H1 (cell line): Measurements from ENCODE around the gene TSHR. TPM values are rescaled to one million over a fixed set of nuclear protein-coding genes. Genes with fewer than 3 reads are reported as not detected.

Experiments
- ATF3 ChIP-seq: IDR thresholded peaks from 2 replicates; pipeline ENCODE4 v1.6.1; 2011; ENCODE audit warnings: low read depth, mild to moderate bottlenecking, low read length; ENCODE audit not compliant: insufficient read depth
- RNF2 ChIP-seq: fragments of 200-900, 300-1000 bp; sonication (generic); IDR thresholded peaks from 2 replicates; pipeline ENCODE4 v1.7.1; 2016; ENCODE audit warnings: borderline replicate concordance, low read depth, mild to moderate bottlenecking, antibody characterized with exemption, low read length; ENCODE audit not compliant: poor library complexity, severe bottlenecking; ENCODE audit errors: missing control alignments
- SP1 ChIP-seq: IDR thresholded peaks from 2 replicates; pipeline ENCODE4 v1.6.1; 2011; ENCODE audit warnings: low read depth, low read length
- SRF ChIP-seq: IDR thresholded peaks from 2 replicates; pipeline ENCODE4 v1.6.1; 2011; ENCODE audit warnings: mild to moderate bottlenecking, low read depth, low read length, moderate library complexity
- TBP ChIP-seq: IDR thresholded peaks from 2 replicates; pipeline ENCODE4 v1.6.1; 2011; ENCODE audit warnings: low read depth, low read length, improper control_type of control experiment
- TEAD4 ChIP-seq: IDR thresholded peaks from 2 replicates; pipeline ENCODE4 v1.6.1; 2012; ENCODE audit warnings: low read depth, low read length, inconsistent platforms, mixed read lengths
- polyA plus RNA-seq, 7 experiments: library from polyadenylated mRNA; depleted of rRNA in 3 of 7; stranded (reverse) in 5 of 7; unstranded in 2 of 7; fragments of >200 nt in 5 of 7; fragments of 200-250 nt in 2 of 7; gene quantifications; 1 replicate in 5 of 7; 2 replicates in 1 of 7; 4 replicates in 1 of 7; pipeline versions ENCODE4 v1.2.1 to v1.2.3, GENCODE V29; 2011 to 2013; ENCODE audit warnings: missing spikeins in 2 of 7, mixed read lengths in 2 of 7
- total RNA-seq: library from RNA; stranded (reverse); fragmentation: NEBNext Ultra II Directional; extraction: Animal tissue kit (Norgen Biotek cat#: 25700); gene quantifications from 2 replicates; pipeline ENCODE4 v1.2.1, GENCODE V29; 2021
- TF ChIP-seq, protein P1 (sequence below): fragments of 300-600 bp; sonication (generic); IDR thresholded peaks from 2 replicates; pipeline ENCODE4 v1.7.1; 2012; ENCODE audit warnings: low read length, moderate library complexity, mild to moderate bottlenecking, inconsistent platforms; ENCODE audit not compliant: insufficient replicate concordance
- TF ChIP-seq, protein P2 (sequence below), 3 experiments: IDR thresholded peaks; 1 replicate in 2 of 3; 2 replicates in 1 of 3; pipeline versions ENCODE4 v1.5.1 to v1.6.1; 2011; ENCODE audit warnings: low read length in 3 of 3, mild to moderate bottlenecking in 3 of 3, inconsistent platforms in 2 of 3, low read depth in 1 of 3, moderate library complexity in 1 of 3; ENCODE audit not compliant: insufficient read depth in 1 of 3; ENCODE audit errors: control extremely low read depth in 1 of 3

The TSHR gene
- total and polyA plus RNA-seq, 2 of the 8 experiments (the other 6 are each of a cell fraction or from before 2014, with no cell fraction given) = 0.27 TPM; not detected in 1

DNA sequence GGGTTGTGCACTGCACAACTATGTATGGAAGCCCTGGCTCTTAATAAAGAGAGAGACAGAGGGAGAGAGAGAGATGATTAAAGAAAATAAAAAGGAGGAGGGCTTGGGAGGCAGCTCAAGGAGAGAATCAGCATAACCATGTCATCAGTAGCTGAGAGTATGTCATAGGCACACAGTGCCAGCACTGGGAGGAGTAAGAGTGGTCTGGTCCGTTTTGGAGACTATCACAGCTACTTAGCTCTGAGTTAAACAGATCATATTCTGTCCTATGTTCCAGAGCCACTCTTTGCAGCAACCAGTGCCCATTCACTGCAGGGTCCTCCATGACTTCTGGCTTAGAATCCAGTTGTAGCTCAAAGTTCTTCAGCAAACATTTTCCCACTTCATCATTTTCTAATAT lies 206.3 kb downstream of the TSHR start (continued):
- TF ChIP-seq, protein P1, sequence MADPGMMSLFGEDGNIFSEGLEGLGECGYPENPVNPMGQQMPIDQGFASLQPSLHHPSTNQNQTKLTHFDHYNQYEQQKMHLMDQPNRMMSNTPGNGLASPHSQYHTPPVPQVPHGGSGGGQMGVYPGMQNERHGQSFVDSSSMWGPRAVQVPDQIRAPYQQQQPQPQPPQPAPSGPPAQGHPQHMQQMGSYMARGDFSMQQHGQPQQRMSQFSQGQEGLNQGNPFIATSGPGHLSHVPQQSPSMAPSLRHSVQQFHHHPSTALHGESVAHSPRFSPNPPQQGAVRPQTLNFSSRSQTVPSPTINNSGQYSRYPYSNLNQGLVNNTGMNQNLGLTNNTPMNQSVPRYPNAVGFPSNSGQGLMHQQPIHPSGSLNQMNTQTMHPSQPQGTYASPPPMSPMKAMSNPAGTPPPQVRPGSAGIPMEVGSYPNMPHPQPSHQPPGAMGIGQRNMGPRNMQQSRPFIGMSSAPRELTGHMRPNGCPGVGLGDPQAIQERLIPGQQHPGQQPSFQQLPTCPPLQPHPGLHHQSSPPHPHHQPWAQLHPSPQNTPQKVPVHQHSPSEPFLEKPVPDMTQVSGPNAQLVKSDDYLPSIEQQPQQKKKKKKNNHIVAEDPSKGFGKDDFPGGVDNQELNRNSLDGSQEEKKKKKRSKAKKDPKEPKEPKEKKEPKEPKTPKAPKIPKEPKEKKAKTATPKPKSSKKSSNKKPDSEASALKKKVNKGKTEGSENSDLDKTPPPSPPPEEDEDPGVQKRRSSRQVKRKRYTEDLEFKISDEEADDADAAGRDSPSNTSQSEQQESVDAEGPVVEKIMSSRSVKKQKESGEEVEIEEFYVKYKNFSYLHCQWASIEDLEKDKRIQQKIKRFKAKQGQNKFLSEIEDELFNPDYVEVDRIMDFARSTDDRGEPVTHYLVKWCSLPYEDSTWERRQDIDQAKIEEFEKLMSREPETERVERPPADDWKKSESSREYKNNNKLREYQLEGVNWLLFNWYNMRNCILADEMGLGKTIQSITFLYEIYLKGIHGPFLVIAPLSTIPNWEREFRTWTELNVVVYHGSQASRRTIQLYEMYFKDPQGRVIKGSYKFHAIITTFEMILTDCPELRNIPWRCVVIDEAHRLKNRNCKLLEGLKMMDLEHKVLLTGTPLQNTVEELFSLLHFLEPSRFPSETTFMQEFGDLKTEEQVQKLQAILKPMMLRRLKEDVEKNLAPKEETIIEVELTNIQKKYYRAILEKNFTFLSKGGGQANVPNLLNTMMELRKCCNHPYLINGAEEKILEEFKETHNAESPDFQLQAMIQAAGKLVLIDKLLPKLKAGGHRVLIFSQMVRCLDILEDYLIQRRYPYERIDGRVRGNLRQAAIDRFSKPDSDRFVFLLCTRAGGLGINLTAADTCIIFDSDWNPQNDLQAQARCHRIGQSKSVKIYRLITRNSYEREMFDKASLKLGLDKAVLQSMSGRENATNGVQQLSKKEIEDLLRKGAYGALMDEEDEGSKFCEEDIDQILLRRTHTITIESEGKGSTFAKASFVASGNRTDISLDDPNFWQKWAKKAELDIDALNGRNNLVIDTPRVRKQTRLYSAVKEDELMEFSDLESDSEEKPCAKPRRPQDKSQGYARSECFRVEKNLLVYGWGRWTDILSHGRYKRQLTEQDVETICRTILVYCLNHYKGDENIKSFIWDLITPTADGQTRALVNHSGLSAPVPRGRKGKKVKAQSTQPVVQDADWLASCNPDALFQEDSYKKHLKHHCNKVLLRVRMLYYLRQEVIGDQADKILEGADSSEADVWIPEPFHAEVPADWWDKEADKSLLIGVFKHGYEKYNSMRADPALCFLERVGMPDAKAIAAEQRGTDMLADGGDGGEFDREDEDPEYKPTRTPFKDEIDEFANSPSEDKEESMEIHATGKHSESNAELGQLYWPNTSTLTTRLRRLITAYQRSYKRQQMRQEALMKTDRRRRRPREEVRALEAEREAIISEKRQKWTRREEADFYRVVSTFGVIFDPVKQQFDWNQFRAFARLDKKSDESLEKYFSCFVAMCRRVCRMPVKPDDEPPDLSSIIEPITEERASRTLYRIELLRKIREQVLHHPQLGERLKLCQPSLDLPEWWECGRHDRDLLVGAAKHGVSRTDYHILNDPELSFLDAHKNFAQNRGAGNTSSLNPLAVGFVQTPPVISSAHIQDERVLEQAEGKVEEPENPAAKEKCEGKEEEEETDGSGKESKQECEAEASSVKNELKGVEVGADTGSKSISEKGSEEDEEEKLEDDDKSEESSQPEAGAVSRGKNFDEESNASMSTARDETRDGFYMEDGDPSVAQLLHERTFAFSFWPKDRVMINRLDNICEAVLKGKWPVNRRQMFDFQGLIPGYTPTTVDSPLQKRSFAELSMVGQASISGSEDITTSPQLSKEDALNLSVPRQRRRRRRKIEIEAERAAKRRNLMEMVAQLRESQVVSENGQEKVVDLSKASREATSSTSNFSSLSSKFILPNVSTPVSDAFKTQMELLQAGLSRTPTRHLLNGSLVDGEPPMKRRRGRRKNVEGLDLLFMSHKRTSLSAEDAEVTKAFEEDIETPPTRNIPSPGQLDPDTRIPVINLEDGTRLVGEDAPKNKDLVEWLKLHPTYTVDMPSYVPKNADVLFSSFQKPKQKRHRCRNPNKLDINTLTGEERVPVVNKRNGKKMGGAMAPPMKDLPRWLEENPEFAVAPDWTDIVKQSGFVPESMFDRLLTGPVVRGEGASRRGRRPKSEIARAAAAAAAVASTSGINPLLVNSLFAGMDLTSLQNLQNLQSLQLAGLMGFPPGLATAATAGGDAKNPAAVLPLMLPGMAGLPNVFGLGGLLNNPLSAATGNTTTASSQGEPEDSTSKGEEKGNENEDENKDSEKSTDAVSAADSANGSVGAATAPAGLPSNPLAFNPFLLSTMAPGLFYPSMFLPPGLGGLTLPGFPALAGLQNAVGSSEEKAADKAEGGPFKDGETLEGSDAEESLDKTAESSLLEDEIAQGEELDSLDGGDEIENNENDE = no peak
- TF ChIP-seq TBP (no peak), RNF2 (no peak), ATF3 (no peak), SP1 (no peak), TEAD4 (no peak), SRF (no peak)
- TF ChIP-seq, protein P2, sequence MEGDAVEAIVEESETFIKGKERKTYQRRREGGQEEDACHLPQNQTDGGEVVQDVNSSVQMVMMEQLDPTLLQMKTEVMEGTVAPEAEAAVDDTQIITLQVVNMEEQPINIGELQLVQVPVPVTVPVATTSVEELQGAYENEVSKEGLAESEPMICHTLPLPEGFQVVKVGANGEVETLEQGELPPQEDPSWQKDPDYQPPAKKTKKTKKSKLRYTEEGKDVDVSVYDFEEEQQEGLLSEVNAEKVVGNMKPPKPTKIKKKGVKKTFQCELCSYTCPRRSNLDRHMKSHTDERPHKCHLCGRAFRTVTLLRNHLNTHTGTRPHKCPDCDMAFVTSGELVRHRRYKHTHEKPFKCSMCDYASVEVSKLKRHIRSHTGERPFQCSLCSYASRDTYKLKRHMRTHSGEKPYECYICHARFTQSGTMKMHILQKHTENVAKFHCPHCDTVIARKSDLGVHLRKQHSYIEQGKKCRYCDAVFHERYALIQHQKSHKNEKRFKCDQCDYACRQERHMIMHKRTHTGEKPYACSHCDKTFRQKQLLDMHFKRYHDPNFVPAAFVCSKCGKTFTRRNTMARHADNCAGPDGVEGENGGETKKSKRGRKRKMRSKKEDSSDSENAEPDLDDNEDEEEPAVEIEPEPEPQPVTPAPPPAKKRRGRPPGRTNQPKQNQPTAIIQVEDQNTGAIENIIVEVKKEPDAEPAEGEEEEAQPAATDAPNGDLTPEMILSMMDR (IDR thresholded peaks at IDR 0.05; ENCODE audit: control extremely low read depth in 1 of 3, insufficient read depth in 1 of 3, low read depth in 1 of 3, low read length in 3 of 3) = no peak
- TF ChIP-seq, all 59 proteins: peak for 0
